Central memory CD8-positive, alpha-beta T cell (primary cell): Measurements from ENCODE around the gene RASAL2.

Experiments used
- ATAC-seq: fragments of 150-1000 bp; cut with Tn5 transposase; replicated peaks from 2 replicates; pipeline ENCODE4 v1.10.0; 2022; ENCODE audit warnings: mild to moderate bottlenecking, moderate FRiP score, moderate number of reproducible peaks; ENCODE audit not compliant: poor library complexity, severe bottlenecking; ENCODE audit errors: extremely low read depth
- DNase-seq, 2 donors: peaks; one replicate each; pipeline ENCODE4 v3.0.0; 2021; ENCODE audit warnings: low spot score in 2 of 2
- H3K27ac Mint-ChIP-seq: one replicate; pipeline ENCODE4 v1.8.0; 2022; ENCODE audit warnings: low read depth, mild to moderate bottlenecking, moderate library complexity, mixed read lengths
- H3K27me3 Mint-ChIP-seq: one replicate; pipeline ENCODE4 v1.8.0; 2022; ENCODE audit warnings: mixed read lengths
- H3K36me3 Mint-ChIP-seq: one replicate; pipeline ENCODE4 v1.8.0; 2022; ENCODE audit warnings: mild to moderate bottlenecking, moderate library complexity, mixed read lengths; ENCODE audit not compliant: insufficient read depth
- H3K4me1 Mint-ChIP-seq: one replicate; pipeline ENCODE4 v1.8.0; 2022; ENCODE audit warnings: mixed read lengths
- H3K4me3 Mint-ChIP-seq: one replicate; pipeline ENCODE4 v1.8.0; 2022; ENCODE audit warnings: mild to moderate bottlenecking, moderate library complexity, mixed read lengths
- H3K9me3 Mint-ChIP-seq: one replicate; pipeline ENCODE4 v1.8.0; 2022; ENCODE audit warnings: mixed read lengths

Gene RASAL2

GRCh38 chr1:178127482-178128191 is 33.7 kb downstream of the RASAL2 start:
- no peaks in the 10 kb centered on the region for H3K9me3 Mint-ChIP-seq
- H3K27me3 Mint-ChIP-seq, result no peaks in the 10 kb centered on the region
- peaks cover 2% of the 10 kb centered on the region for H3K36me3 Mint-ChIP-seq
- no peak for DNase-seq
- no peak overlapping the region for H3K4me3 Mint-ChIP-seq
- no peak for ATAC-seq
- H3K27ac Mint-ChIP-seq, result no peak overlapping the region
- no peaks in the 10 kb centered on the region for H3K4me1 Mint-ChIP-seq

GRCh38 chr1:178133239-178133989 is 39.5 kb downstream of the RASAL2 start:
- ATAC-seq (no peak), DNase-seq (no peak)
- Mint-ChIP-seq H3K9me3 (peaks cover 6% of the 10 kb centered on the region), H3K27ac (no peak overlapping the region), H3K4me1 (no peaks in the 10 kb centered on the region), H3K27me3 (no peaks in the 10 kb centered on the region), H3K4me3 (no peak overlapping the region), H3K36me3 (peaks cover 2% of the 10 kb centered on the region)

- H3K4me1 Mint-ChIP-seq, result no peaks in the 10 kb centered on the region
- H3K9me3 Mint-ChIP-seq, result peaks cover 6% of the 10 kb centered on the region
- no peak for ATAC-seq
- H3K4me3 Mint-ChIP-seq, result no peak overlapping the region
- no peak for DNase-seq
- H3K27ac Mint-ChIP-seq, result no peak overlapping the region
- H3K27me3 Mint-ChIP-seq, result no peaks in the 10 kb centered on the region
- H3K36me3 Mint-ChIP-seq, result peaks cover 1% of the 10 kb centered on the region
Measured at GRCh38 chr1:178134061-178134460, 40.2 kb downstream of the RASAL2 start.

GRCh38 chr1:178137238-178137637 is 43.3 kb downstream of the RASAL2 start:
- H3K27ac Mint-ChIP-seq, result no peak overlapping the region
- no peaks in the 10 kb centered on the region for H3K36me3 Mint-ChIP-seq
- no peak for DNase-seq
- H3K9me3 Mint-ChIP-seq, result peaks cover 15% of the 10 kb centered on the region
- no peaks in the 10 kb centered on the region for H3K27me3 Mint-ChIP-seq
- no peak overlapping the region for H3K4me3 Mint-ChIP-seq
- no peak for ATAC-seq
- no peaks in the 10 kb centered on the region for H3K4me1 Mint-ChIP-seq

GRCh38 chr1:178142806-178143205 is 48.9 kb downstream of the RASAL2 start:
- ATAC-seq (no peak), DNase-seq (no peak)
- Mint-ChIP-seq H3K4me3 (no peak overlapping the region), H3K9me3 (peaks cover 12% of the 10 kb centered on the region), H3K27ac (no peak overlapping the region), H3K36me3 (no peaks in the 10 kb centered on the region), H3K4me1 (no peaks in the 10 kb centered on the region), H3K27me3 (no peaks in the 10 kb centered on the region)

- DNase-seq, result no peak
- Mint-ChIP-seq H3K36me3 (no peaks in the 10 kb centered on the region), H3K4me3 (no peak overlapping the region), H3K4me1 (no peaks in the 10 kb centered on the region), H3K27me3 (no peaks in the 10 kb centered on the region), H3K27ac (no peak overlapping the region), H3K9me3 (peaks cover 12% of the 10 kb centered on the region)
- ATAC-seq, result no peak
Measured at GRCh38 chr1:178143730-178144690, 50.1 kb downstream of the RASAL2 start.

- no peak for ATAC-seq
- Mint-ChIP-seq H3K27ac (no peak overlapping the region), H3K9me3 (peaks cover 12% of the 10 kb centered on the region), H3K27me3 (no peaks in the 10 kb centered on the region), H3K36me3 (no peaks in the 10 kb centered on the region), H3K4me3 (no peak overlapping the region), H3K4me1 (no peaks in the 10 kb centered on the region)
- no peak for DNase-seq
Measured at GRCh38 chr1:178145605-178146004, 51.7 kb downstream of the RASAL2 start.

- Mint-ChIP-seq H3K36me3 (no peaks in the 10 kb centered on the region), H3K4me1 (no peaks in the 10 kb centered on the region), H3K4me3 (no peak overlapping the region), H3K9me3 (peaks cover 11% of the 10 kb centered on the region), H3K27ac (no peak overlapping the region), H3K27me3 (no peaks in the 10 kb centered on the region)
- no peak for DNase-seq
- ATAC-seq, result no peak
Measured at GRCh38 chr1:178146436-178146835, 52.5 kb downstream of the RASAL2 start.

GRCh38 chr1:178150610-178151009 is 56.7 kb downstream of the RASAL2 start:
- Mint-ChIP-seq H3K4me3 (no peak overlapping the region), H3K27me3 (no peaks in the 10 kb centered on the region), H3K27ac (no peak overlapping the region), H3K9me3 (peaks cover 6% of the 10 kb centered on the region), H3K4me1 (no peaks in the 10 kb centered on the region), H3K36me3 (no peaks in the 10 kb centered on the region)
- DNase-seq, result no peak
- ATAC-seq, result no peak

GRCh38 chr1:178151831-178152230 is 57.9 kb downstream of the RASAL2 start:
- no peak for ATAC-seq
- Mint-ChIP-seq H3K9me3 (peaks cover 6% of the 10 kb centered on the region), H3K27me3 (no peaks in the 10 kb centered on the region), H3K36me3 (no peaks in the 10 kb centered on the region), H3K4me1 (no peaks in the 10 kb centered on the region), H3K4me3 (no peak overlapping the region), H3K27ac (no peak overlapping the region)
- DNase-seq, result no peak

GRCh38 chr1:178155481-178156255 is 61.8 kb downstream of the RASAL2 start:
- Mint-ChIP-seq H3K27me3 (no peaks in the 10 kb centered on the region), H3K27ac (no peak overlapping the region), H3K4me1 (no peaks in the 10 kb centered on the region), H3K4me3 (no peak overlapping the region), H3K9me3 (peaks cover 6% of the 10 kb centered on the region), H3K36me3 (no peaks in the 10 kb centered on the region)
- DNase-seq, result no peak
- no peak for ATAC-seq
